ENCODE measurements around the gene CCDC88C.

Gene CCDC88C

GRCh38 chr14:91379579-91379932 is 38.1 kb downstream of the CCDC88C start:
- TF ChIP-seq CTCF (IDR thresholded peaks at IDR 0.05; ENCODE audit: low read depth, low read length, missing control alignments) = no peak
- no peak overlapping the region for H3K4me3 ChIP-seq (ENCODE audit: low read depth, low read length)
- no peak for DNase-seq (ENCODE audit: low read depth)
- in situ Hi-C loops (cut with HindIII; ENCODE audit: low sequenced_read_pairs) = no loop called here

DNA sequence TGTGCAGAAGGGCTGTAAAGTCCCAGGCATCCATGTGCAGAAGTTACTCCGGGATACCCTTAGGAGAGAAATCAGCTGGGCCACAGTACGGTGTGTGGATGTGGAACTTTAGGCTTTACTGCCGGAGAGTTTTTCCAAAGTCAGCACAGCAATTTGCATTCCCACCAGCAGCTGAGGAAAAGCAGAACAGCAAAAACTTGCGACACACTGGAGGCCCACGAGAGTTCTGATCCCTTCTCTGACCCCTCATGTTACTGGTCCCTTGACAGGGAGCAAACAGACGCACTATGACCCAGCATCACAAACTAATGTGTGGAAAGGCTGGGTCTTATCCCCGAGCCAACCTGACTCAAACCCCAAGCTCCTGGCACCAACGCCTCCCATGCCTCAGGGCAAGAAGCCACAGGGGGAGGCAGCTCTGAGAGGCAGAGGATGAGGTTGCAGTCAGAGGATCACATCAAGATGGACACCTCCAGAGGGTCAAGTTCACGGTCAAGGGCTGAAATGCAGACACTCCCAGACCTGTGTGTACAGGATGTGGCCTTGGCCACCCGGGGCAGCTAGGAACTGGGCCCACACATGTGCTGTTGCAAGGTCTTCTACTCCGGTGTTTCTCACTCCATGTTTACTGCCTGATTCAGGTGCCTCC is 38.6 kb downstream of the CCDC88C start:
- no peak for TF ChIP-seq CTCF (IDR thresholded peaks at IDR 0.05; ENCODE audit: low read depth, low read length, missing control alignments)
- no peak for DNase-seq (ENCODE audit: low read depth)
- H3K4me3 ChIP-seq (ENCODE audit: low read depth, low read length) = no peak overlapping the region
- in situ Hi-C loops (cut with HindIII; ENCODE audit: low sequenced_read_pairs) = no loop called here

DNA sequence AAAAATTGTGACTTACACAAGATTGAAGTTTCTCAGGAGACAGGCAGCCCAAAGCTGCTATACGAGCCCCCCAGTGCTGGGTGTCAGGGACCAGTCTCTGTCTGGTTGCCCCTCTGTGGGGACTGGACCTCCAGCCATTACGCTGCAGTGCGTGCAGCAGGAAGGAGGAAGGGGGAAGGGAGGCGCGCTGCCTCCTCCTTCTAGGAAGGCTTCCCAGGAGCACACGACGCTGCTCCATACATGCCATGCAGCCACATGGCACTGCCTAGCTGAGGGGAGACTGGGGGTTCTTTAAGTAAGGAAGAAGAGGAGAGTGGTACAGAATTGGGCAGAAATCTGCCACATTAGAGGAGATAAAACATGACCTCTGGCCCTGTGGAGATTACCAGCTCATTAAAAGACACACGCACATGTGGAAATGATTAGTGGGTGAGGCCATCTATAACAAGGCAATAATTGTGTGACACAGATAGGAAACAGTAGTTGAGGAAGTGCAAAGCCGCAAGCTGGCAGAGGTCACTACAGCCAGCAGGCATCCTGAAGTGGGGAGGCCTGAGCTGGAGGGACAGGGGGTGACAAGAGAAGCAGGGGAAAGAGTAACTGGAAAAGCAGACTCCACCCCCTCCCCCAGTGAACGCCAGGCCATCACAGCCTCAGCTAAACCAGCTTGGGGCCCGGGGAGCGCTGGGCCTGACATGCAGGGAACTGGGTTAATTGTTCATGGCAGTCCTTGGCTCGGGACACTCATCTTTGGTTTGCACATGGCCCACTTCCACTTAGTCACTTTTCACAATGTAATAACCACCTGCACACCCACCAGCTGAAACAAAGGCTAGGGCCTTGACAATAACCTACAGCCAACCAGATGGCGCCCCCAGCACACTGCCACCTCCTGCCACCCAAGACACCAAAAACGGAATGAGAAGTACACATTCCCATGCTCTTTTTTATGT is 39.6 kb downstream of the CCDC88C start:
- DNase-seq (ENCODE audit: low read depth) = no peak
- no peak overlapping the region for H3K4me3 ChIP-seq (ENCODE audit: low read depth, low read length)
- TF ChIP-seq CTCF (IDR thresholded peaks at IDR 0.05; ENCODE audit: low read depth, low read length, missing control alignments) = no peak
- in situ Hi-C loops (cut with HindIII; ENCODE audit: low sequenced_read_pairs) = no loop called here

GRCh38 chr14:91376547-91377477 is 40.8 kb downstream of the CCDC88C start:
- in situ Hi-C loops (cut with HindIII; ENCODE audit: low sequenced_read_pairs) = no loop called here
- no peak for TF ChIP-seq CTCF (IDR thresholded peaks at IDR 0.05; ENCODE audit: low read depth, low read length, missing control alignments)

GRCh38 chr14:91375720-91376452 is 41.7 kb downstream of the CCDC88C start:
- no peak overlapping the region for H3K4me3 ChIP-seq (ENCODE audit: low read depth, low read length)
- no peak for TF ChIP-seq CTCF (IDR thresholded peaks at IDR 0.05; ENCODE audit: low read depth, low read length, missing control alignments)
- no peak for DNase-seq (ENCODE audit: low read depth)
- in situ Hi-C loops (cut with HindIII; ENCODE audit: low sequenced_read_pairs) = no loop called here

More at GRCh38 chr14:91376547-91377477, 40.8 kb downstream of the CCDC88C start:
- DNase-seq (ENCODE audit: low read depth) = no peak
- H3K4me3 ChIP-seq (ENCODE audit: low read depth, low read length) = no peak overlapping the region
